ENCODE results near the gene RFNG.

DNA sequence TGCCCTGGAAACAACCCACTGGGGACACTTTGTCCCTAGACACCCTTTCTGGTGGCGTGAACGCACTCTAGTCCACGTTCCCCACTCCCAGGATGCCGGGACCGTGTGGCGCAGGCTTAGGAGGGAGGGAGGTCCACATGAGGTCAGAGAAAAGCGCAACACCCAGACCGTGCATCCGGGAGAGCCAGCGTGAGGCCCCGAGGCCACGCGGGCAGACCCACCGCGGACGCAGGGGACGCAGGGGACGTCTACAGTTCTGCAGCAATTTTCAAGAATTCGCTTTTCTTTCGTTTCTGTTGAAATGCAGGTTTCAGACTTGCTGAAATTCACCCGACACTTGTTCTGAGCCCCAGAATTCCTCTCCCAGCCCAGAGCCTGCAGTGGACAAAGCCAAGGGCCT is 4.7 kb downstream of the RFNG start:
- TF ChIP-seq, protein P1, sequence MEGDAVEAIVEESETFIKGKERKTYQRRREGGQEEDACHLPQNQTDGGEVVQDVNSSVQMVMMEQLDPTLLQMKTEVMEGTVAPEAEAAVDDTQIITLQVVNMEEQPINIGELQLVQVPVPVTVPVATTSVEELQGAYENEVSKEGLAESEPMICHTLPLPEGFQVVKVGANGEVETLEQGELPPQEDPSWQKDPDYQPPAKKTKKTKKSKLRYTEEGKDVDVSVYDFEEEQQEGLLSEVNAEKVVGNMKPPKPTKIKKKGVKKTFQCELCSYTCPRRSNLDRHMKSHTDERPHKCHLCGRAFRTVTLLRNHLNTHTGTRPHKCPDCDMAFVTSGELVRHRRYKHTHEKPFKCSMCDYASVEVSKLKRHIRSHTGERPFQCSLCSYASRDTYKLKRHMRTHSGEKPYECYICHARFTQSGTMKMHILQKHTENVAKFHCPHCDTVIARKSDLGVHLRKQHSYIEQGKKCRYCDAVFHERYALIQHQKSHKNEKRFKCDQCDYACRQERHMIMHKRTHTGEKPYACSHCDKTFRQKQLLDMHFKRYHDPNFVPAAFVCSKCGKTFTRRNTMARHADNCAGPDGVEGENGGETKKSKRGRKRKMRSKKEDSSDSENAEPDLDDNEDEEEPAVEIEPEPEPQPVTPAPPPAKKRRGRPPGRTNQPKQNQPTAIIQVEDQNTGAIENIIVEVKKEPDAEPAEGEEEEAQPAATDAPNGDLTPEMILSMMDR (IDR thresholded peaks at IDR 0.05) = no peak
- TF ChIP-seq POLR2AphosphoS5 (IDR thresholded peaks at IDR 0.05) (no peak), POLR2A (IDR thresholded peaks at IDR 0.05) (no peak), EP300 (IDR thresholded peaks at IDR 0.05; ENCODE audit: low read depth) (no peak)

Measured in transverse colon (tissue), 4 donors.